Psoas muscle (tissue), 8 donors: Measurements from ENCODE around the gene CNOT4. TPM values are rescaled to one million over a fixed set of nuclear protein-coding genes. Genes with fewer than 3 reads are reported as not detected.
"Not testable (repeated sequence)": the region's sequence is repeated elsewhere in the genome, so short reads cannot be mapped to it uniquely, and the experiment has no call there.

Source experiments
- ATAC-seq, 4 donors: fragments of 200-7000 bp; cut with Tn5 transposase; one replicate each; pipeline ENCODE4 v1.9.1; 2020; ENCODE audit warnings: moderate library complexity in 3 of 4, mild to moderate bottlenecking in 2 of 4
- DNase-seq, 2 donors: peaks; one replicate each; pipeline ENCODE4 v3.0.0-alpha.2; 2020
- H3K27ac ChIP-seq: fragments of 200-600 bp; one replicate; pipeline ENCODE4 v1.8.0; 2022
- H3K27me3 ChIP-seq, 3 donors: fragments of 200-600 bp in 1 of 3; one replicate each; pipeline versions ENCODE4 v1.6.1 to v1.8.0; 2013 to 2022; ENCODE audit warnings: low read length in 2 of 3, mild to moderate bottlenecking in 2 of 3, moderate library complexity in 1 of 3; ENCODE audit not compliant: insufficient read depth in 3 of 3
- H3K36me3 ChIP-seq, 2 donors: fragments of 200-600 bp in 1 of 2; one replicate each; pipeline versions ENCODE4 v1.6.1 to v1.8.0; 2013 to 2022; ENCODE audit warnings: low read depth in 1 of 2, mild to moderate bottlenecking in 1 of 2, moderate library complexity in 1 of 2; ENCODE audit not compliant: insufficient read depth in 1 of 2
- H3K4me1 ChIP-seq: fragments of 200-600 bp; one replicate; pipeline ENCODE4 v1.8.0; 2022
- H3K4me3 ChIP-seq: fragments of 200-600 bp; one replicate; pipeline ENCODE4 v1.8.0; 2022; ENCODE audit warnings: mild to moderate bottlenecking
- H3K9me3 ChIP-seq: fragments of 200-600 bp; one replicate; pipeline ENCODE4 v1.8.0; 2022
- WGBS, 3 donors: extraction: QIAGEN DNeasy Blood & Tissue Kit; methylation state at CpG; one replicate each; pipeline versions ENCODE4 v1.1.6 to v1.1.7; 2013; 5-methylcytosine and 5-hydroxymethylcytosine counted together
- intact Hi-C, 2 donors: fragments of 100-400 bp; cut with DNase I; formaldehyde crosslinking; loops; one replicate each; pipeline versions ENCODE4 v1.11.0 to v1.14.2; 2022
- polyA plus RNA-seq, 3 donors: library from polyadenylated mRNA; stranded (reverse); fragments of 200-250 nt; gene quantifications; one replicate each; pipeline ENCODE4 v1.2.3, GENCODE V29; 2013
- total RNA-seq, 4 donors: library from RNA; stranded (reverse); fragmentation: NEBNext Ultra II Directional in 2 of 4; extraction: Animal tissue kit (Norgen Biotek cat#: 25700) in 2 of 4; gene quantifications; one replicate each; pipeline versions ENCODE4 v1.2.1 to v1.2.4, GENCODE V29; 2021 to 2023
- TF ChIP-seq, protein P1 (sequence below): fragments of 200-600 bp; IDR thresholded peaks from one replicate; pipeline ENCODE4 v1.8.0; 2022; ENCODE audit warnings: antibody characterized with exemption
- donor health status: healthy with polysubstance abuse.
- donor health status: DM: no; HTN: no; CAD: no; lungs with moderate emphysema.
- donor health status: Bipolar disorder and iron deficiency.
- donor health status: healthy.
- donor health status: DM: yes; HTN: yes; CAD: no.
- donor health status: DM: no; HTN: no; CAD: no.
- donor health status: DM: no; HTN: no; CAD: no.
- donor health status: DM: yes; HTN: yes; CAD: no.

CNOT4 gene
- total and polyA plus RNA-seq, 7 donors: 8.3 to 43.7 (median 27.6) TPM

DNA sequence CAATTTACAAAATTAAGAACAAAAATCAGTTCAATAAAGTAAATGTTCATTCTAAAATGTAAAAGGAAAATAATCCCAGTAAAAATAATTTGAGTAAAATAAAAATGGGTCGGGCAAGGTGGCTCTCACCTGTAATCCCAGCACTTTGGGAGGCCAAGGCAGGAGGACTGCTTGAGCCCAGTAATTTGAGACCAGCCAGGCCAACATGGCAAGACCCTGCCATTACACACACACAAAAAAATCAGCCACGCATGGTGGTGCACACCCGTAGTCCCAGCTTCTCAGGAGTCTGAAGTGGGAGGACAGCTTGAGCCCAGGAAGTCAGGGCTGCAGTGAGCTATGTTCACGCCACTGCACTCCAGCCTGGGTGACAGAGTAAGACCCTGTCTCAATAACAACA is 34.4 kb downstream of the CNOT4 start:
- Histone ChIP-seq H3K36me3 (no peaks in the 10 kb centered on the region), H3K4me3 (no peak overlapping the region), H3K27me3 (no peaks in the 10 kb centered on the region), H3K9me3 (no peaks in the 10 kb centered on the region), H3K27ac (no peak overlapping the region), H3K4me1 (peaks cover 8% of the 10 kb centered on the region)
- 96 to 99% (median 97%) methylated on average over 4 of the region's 4 CpGs for WGBS, 3 donors
- DNase-seq: no peak
- TF ChIP-seq, protein P1, sequence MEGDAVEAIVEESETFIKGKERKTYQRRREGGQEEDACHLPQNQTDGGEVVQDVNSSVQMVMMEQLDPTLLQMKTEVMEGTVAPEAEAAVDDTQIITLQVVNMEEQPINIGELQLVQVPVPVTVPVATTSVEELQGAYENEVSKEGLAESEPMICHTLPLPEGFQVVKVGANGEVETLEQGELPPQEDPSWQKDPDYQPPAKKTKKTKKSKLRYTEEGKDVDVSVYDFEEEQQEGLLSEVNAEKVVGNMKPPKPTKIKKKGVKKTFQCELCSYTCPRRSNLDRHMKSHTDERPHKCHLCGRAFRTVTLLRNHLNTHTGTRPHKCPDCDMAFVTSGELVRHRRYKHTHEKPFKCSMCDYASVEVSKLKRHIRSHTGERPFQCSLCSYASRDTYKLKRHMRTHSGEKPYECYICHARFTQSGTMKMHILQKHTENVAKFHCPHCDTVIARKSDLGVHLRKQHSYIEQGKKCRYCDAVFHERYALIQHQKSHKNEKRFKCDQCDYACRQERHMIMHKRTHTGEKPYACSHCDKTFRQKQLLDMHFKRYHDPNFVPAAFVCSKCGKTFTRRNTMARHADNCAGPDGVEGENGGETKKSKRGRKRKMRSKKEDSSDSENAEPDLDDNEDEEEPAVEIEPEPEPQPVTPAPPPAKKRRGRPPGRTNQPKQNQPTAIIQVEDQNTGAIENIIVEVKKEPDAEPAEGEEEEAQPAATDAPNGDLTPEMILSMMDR: no peak
- no peak for ATAC-seq
- intact Hi-C loops: no loop called here

DNA sequence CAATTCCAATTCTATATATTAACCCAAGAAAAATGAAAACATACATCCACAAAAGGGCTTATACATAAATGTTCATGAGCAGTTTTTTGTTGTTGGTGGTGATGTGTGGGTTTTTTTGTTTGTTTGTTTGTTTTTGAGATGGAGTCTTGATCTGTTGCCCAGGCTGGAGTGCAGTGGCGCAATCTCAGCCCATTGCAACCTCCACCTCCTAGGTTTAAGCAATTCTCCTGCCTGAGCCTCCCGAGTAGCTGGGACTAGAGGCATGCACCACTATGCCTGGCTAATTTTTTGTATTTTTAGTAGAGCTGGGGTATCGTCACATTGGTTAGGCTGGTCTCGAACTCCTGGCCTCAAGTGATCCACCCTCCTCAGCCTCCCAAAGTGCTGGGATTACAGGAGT is 40.2 kb downstream of the CNOT4 start:
- H3K27me3 ChIP-seq, H3K27ac ChIP-seq, H3K9me3 ChIP-seq, H3K36me3 ChIP-seq, H3K4me3 ChIP-seq, H3K4me1 ChIP-seq, ATAC-seq, DNase-seq, intact Hi-C loops: not testable (repeated sequence)
- 95 to 100% (median 96%) methylated on average over 4 of the region's 4 CpGs for WGBS, 3 donors

DNA sequence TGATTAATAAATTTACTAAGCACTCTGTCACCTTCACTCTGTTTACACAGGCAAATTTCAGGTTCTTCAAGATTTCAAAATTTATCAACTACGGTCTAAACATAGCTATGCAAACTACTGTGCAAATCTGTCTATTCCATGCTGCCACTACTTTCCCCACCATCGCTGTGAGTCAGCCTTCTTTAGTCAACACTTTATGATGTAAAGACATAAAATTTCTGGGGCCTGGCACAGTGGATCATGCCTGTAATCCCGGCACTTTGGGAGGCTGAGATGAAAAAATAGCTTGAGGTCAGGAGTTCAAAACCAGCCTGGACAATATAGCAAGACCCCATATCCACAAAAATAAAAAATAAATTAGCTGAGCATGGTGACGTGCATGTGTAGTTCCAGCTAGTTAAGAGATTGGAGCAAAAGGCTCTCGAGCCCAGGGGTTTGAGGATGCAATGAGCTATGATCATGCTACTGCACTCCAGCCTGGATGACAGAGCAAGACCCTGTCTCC is 42.6 kb downstream of the CNOT4 start:
- Histone ChIP-seq H3K27ac (no peak overlapping the region), H3K4me3 (no peak overlapping the region), H3K27me3 (no peaks in the 10 kb centered on the region), H3K36me3 (no peaks in the 10 kb centered on the region), H3K9me3 (no peaks in the 10 kb centered on the region), H3K4me1 (no peaks in the 10 kb centered on the region)
- TF ChIP-seq, protein P1: no peak
- WGBS, 3 donors: 94 to 96% (median 96%) methylated on average over 5 of the region's 5 CpGs
- no peak for ATAC-seq
- intact Hi-C loops: no loop called here
- DNase-seq: no peak

DNA sequence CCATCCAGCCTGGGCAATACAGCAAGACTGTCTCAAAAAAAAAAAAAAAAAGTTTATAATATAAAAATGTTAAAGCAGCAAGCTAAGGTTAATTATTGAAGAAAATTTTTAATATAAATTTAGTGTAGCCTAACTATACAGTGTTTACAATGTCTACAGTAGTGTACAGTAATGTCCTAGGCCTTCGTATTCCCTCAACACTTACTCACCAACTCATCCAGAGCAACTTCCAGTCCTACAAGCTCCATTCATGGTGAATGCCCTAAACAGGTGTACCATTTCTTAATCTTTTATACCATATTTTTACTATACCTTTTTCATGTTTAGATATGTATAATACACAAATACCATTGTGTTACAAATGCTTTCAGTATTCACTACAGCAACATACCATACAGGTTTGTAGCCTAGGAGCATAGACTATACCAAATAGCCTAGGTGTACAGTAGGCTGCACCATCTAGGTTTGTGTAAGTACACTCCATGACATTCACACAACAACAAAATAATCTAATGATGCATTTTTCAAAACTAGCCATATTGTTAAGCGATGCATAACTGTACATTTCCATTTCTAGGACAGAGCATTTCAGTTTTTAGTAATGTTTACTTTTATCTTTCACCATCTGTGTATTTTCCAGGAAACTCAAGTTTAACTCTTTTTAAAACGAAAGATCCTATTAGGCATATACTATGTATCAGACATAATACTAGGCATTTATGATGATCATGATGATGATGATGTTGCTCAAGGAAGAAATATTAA is 43.3 kb downstream of the CNOT4 start:
- DNase-seq (no peak), ATAC-seq (no peak)
- intact Hi-C loops: no loop called here

DNA sequence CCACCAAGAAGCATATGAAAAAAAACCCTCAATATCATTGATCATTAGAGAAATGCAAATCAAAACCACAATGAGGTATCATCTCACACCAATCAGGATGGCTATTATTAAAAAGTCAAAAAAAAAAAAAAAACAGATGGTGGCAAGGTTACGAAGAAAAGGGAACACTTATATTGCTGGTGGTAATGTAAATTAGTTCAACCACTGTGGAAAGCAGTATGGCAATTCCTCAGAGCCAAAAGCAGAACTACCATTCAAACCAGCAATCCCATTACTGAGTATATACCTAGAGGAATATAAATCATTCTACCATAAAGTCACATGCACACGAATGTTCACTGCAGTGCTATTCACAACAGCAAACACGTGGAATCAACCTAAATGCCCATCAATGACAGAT is 46.0 kb downstream of the CNOT4 start:
- TF ChIP-seq, protein P1: no peak
- ATAC-seq (no peak), DNase-seq (no peak)
- intact Hi-C loops: no loop called here
- WGBS, 3 donors: 90 to 99% (median 94%) methylated on average over 3 of the region's 3 CpGs
- H3K27me3 ChIP-seq: no peaks in the 10 kb centered on the region
- no peak overlapping the region for H3K4me3 ChIP-seq
- H3K4me1 ChIP-seq: peaks cover 8% of the 10 kb centered on the region
- no peak overlapping the region for H3K27ac ChIP-seq
- no peaks in the 10 kb centered on the region for H3K9me3 ChIP-seq
- no peaks in the 10 kb centered on the region for H3K36me3 ChIP-seq

More for the DNA sequence above, 43.3 kb downstream of the CNOT4 start:
- TF ChIP-seq, protein P1: no peak
- Histone ChIP-seq H3K27ac (no peak overlapping the region), H3K4me1 (no peaks in the 10 kb centered on the region), H3K9me3 (no peaks in the 10 kb centered on the region), H3K4me3 (no peak overlapping the region), H3K27me3 (no peaks in the 10 kb centered on the region), H3K36me3 (no peaks in the 10 kb centered on the region)
- WGBS, 3 donors: 94 to 95% (median 94%) methylated on average over 3 of the region's 3 CpGs
